ENCODE data around the gene SH3GL1.
A peak's percentile ranks its signal among the peaks of the same experiment; 100 is the strongest.

The SH3GL1 gene

DNA sequence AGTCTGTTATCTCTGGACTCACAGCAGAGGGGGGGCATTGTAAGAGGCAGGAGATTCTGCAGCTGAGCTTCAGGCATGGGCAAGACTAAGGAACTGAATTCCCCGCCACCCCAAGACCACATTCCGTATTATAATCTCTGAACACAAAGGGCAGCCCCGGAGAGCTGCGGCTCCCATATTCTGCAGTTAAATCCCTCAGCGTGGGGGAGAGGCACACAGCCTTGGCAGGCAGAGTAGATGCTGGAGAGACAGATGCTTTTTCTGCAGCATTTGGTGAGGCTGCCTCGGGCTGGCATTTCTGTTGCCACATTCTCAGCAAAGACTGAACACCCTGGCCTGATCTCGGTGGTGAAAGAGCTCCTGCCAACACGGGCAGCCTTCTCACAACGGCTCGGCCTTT, 15.0 kb upstream of the SH3GL1 start:
- FAIRE-seq (no peak), DNase-seq (ENCODE audit: insufficient read length, low spot score) (no peak)
- TF ChIP-seq, protein P1, sequence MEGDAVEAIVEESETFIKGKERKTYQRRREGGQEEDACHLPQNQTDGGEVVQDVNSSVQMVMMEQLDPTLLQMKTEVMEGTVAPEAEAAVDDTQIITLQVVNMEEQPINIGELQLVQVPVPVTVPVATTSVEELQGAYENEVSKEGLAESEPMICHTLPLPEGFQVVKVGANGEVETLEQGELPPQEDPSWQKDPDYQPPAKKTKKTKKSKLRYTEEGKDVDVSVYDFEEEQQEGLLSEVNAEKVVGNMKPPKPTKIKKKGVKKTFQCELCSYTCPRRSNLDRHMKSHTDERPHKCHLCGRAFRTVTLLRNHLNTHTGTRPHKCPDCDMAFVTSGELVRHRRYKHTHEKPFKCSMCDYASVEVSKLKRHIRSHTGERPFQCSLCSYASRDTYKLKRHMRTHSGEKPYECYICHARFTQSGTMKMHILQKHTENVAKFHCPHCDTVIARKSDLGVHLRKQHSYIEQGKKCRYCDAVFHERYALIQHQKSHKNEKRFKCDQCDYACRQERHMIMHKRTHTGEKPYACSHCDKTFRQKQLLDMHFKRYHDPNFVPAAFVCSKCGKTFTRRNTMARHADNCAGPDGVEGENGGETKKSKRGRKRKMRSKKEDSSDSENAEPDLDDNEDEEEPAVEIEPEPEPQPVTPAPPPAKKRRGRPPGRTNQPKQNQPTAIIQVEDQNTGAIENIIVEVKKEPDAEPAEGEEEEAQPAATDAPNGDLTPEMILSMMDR (IDR thresholded peaks at IDR 0.05; ENCODE audit: insufficient read depth, missing control alignments): no peak

DNA sequence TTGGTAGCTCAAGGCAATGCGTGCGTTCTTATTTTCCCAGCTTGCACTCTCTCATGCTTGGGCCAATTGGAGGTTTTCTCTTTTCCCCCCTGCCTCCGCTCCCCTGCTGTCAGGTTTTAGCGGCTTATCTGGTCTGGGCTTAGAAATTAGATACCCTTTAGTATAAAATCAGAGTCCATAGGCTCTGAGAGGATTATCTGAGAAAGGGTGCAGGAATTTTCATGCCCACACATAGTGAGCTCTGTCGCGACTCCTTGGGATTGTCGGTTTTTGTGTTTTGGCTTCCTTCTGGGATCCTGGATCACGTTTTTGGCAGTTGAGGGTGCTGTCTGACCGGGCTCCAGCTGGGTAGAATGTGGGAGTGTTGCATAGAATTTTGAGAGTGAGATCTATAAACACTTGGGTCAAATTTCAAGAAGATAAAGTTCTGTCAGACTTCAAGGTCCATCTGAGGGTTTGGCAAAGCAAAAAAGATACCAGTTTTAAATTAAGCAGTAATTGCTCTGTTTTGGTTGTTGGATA, 14.5 kb upstream of the SH3GL1 start:
- FAIRE-seq (peak; percentile 90), DNase-seq (ENCODE audit: insufficient read length, low spot score) (peak; percentile 87)
- TF ChIP-seq, protein P1 (IDR thresholded peaks at IDR 0.05; ENCODE audit: insufficient read depth, missing control alignments): no peak

DNA sequence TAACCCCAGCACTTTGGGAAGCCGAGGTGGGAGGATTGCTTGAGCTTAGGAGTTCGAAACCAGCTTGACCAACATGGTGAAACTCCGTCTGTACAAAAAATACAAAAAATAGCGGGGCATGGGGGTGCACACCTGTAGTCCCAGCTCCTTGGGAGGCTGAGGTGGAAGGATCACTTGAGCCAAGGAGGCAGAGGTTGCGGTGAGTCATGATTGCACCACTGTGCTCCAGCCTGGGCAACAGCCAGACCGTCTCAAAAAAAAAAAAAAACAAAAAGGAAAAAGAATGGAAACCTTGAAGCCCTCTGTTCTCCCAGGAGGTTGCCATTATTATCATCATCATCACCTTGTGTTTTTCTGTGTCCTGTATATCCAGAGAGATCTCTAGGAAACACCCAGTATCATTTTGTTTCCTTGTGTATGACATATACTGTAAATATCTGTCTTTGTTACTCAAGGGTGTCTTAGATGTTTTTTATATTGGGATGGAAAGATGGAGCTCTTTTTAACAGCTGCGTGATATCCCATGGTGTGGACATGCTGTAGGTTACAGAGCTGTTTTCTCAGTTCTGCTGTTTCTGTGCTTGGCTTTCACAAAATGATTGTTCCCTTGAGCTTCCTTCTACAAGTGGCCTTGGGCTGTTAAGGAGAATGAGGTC, 13.9 kb upstream of the SH3GL1 start:
- FAIRE-seq (no peak), DNase-seq (ENCODE audit: insufficient read length, low spot score) (no peak)
- TF ChIP-seq, protein P1 (IDR thresholded peaks at IDR 0.05; ENCODE audit: insufficient read depth, missing control alignments): no peak

DNA sequence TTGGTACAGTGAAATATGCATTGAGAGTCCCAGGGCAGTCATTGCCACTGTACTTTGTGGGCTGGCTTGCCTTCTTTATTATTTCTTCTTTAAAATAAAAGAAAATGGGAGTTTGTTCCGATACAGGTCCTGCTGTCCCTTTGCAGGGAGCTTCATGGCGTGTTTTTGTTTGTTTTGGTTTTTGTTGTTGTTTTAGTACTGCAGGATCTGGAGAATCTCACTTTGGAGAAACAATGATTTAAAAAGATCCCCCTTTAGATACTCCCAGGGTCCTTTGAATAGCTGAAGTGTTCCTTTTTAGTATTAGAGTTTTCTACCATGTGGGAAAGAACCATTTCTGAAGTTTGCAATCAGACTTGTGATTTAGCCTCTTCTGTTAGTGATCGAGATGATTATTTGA, 13.2 kb upstream of the SH3GL1 start:
- no peak for FAIRE-seq
- TF ChIP-seq, protein P1 (IDR thresholded peaks at IDR 0.05; ENCODE audit: insufficient read depth, missing control alignments): no peak

DNA sequence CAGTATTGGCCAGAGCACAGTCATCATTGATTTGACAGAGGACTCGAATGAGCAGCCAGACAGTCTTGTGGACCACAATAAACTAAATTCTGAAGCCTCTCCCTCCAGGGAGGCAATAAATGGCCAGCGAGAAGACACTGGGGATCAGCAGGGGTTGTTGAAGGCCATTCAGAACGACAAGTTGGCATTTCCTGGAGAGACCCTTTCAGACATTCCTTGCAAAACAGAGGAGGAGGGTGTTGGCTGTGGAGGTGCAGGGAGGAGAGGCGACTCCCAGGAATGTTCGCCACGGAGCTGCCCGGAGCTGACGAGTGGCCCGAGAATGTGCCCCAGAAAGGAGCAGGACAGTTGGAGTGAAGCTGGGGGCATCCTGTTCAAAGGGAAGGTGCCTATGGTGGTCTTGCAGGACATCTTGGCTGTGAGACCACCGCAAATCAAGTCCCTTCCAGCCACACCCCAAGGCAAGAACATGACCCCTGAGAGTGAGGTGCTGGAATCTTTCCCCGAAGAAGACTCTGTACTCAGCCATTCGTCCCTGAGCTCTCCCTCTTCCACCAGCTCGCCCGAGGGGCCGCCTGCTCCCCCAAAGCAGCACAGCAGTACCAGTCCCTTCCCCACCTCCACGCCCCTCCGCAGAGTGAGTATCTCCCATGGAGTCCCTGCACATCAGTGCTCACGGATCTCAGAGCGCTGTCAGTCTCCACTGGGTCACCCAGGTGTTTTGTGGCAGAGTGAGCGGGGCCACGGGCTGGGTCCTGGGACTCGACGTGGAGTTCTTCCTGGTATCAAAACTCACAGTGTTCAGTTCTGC, 9.0 kb upstream of the SH3GL1 start:
- DNase-seq (ENCODE audit: insufficient read length, low spot score): no peak

More for the DNA sequence above, 13.2 kb upstream of the SH3GL1 start:
- DNase-seq (ENCODE audit: insufficient read length, low spot score): no peak

DNA sequence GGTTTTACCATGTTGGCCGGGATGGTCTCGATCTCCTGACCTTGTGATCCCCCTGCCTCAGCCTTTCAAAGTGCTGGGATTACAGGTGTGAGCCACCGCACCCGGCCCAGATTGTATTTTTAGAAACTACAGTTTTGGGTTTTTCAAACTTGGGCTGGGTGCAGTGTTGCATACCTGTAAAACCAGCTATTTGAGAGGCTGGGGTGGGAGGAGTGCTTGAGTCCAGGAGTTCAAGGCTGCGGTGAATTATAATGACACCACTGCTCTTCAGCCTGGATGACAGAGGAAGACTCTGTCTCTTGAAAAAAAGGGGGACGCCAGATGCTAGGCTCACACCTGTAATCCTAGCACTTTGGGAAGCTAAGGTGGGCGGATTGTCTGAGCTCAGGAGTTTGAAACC, 6.3 kb upstream of the SH3GL1 start:
- no peak for FAIRE-seq

More for the DNA sequence above, 9.0 kb upstream of the SH3GL1 start:
- FAIRE-seq: no peak
- TF ChIP-seq, protein P1 (IDR thresholded peaks at IDR 0.05; ENCODE audit: insufficient read depth, missing control alignments): no peak

More for the DNA sequence above, 6.3 kb upstream of the SH3GL1 start:
- DNase-seq (ENCODE audit: insufficient read length, low spot score): no peak
- TF ChIP-seq, protein P1 (IDR thresholded peaks at IDR 0.05; ENCODE audit: insufficient read depth, missing control alignments): no peak

All from D721Med (cell line).